Measurements from ENCODE around the gene PRKACA. TPM values are rescaled to one million over a fixed set of nuclear protein-coding genes. Genes with fewer than 3 reads are reported as not detected.
A peak's percentile ranks its signal among the peaks of the same experiment; 100 is the strongest.

Gene PRKACA
- polyA plus RNA-seq, 2 of the 4 experiments (the other 2 are of a cell fraction): 10.0 to 40.9 TPM

DNA sequence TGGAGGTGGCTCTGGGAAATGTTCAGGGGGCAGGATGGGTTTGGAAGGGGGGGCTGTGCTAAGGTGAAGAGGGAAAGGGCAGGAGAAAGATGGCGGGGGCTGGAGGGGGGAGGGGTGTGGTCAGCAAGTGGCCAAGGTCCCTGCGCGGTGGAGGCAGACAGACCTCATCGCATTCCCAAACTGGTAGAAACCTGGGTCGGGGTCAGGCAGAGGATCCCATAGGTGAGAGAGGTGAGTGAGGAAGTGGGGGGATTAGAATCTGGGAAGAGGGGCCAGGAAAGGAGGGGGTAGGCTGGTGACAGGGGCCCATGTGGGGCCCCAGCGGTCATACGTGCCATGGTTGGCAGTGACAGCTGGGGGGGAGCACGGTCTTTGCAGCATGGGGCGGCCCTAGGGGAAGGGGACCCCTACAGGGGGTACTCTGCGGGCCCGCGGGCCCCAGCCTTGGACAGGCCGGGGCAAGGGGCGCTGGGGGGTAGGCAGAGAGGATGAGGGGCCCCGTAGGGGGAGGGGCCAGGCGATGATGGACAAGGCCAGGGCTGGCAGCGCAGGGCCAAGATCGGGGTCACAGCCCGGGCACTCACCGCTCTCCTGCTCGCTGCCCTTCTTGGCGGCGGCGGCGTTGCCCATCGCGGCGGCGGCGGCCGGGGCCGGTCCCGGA lies 514 bp downstream of the PRKACA start:
- ChIA-PET CTCF (interaction anchor here (1.0 to 4.2 kb wide), 3 partner anchors 19 to 22 kb away, joined by 4 to 25 read pairs (median 18); partner anchors contain the start of gene ASF1B), POLR2A (interaction anchor here (1.3 kb wide), 1 partner anchor 20 kb away, joined by 8 read pairs; the partner anchor contains the start of gene ASF1B)
- H3K27ac ChIP-seq: peak overlapping the region; percentile 74 to 91
- FAIRE-seq (no peak), ATAC-seq (peak in 1 of 2 experiments; percentile 26; a peak in 3 of 6 replicates), DNase-seq (ENCODE audit: low read depth in 1 of 2, low spot score in 1 of 2) (no peak)
- H3K4me1 ChIP-seq: peaks cover 31% of the 10 kb centered on the region
- no peaks in the 10 kb centered on the region for H3K9me3 ChIP-seq
- H3K4me2 ChIP-seq: peak overlapping the region; percentile 96
- WGBS (ENCODE audit: missing lambda C conversion rate): 2% methylated on average over 6 of the region's 33 CpGs
- TF ChIP-seq EHMT2 (IDR thresholded peaks at IDR 0.05; ENCODE audit: low read depth): no peak
- TF ChIP-seq MAFK (IDR thresholded peaks at IDR 0.05; ENCODE audit: partially characterized antibody): no peak
- TF ChIP-seq, protein P1, sequence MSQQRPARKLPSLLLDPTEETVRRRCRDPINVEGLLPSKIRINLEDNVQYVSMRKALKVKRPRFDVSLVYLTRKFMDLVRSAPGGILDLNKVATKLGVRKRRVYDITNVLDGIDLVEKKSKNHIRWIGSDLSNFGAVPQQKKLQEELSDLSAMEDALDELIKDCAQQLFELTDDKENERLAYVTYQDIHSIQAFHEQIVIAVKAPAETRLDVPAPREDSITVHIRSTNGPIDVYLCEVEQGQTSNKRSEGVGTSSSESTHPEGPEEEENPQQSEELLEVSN (IDR thresholded peaks at IDR 0.05; ENCODE audit: borderline replicate concordance, low read depth): no peak
- TF ChIP-seq SREBF2 (IDR thresholded peaks at IDR 0.05): no peak
- no peak for TF ChIP-seq POLR2AphosphoS2 (conservative IDR thresholded peaks at IDR 0.05; ENCODE audit: low read length)
- TF ChIP-seq, protein P2, sequence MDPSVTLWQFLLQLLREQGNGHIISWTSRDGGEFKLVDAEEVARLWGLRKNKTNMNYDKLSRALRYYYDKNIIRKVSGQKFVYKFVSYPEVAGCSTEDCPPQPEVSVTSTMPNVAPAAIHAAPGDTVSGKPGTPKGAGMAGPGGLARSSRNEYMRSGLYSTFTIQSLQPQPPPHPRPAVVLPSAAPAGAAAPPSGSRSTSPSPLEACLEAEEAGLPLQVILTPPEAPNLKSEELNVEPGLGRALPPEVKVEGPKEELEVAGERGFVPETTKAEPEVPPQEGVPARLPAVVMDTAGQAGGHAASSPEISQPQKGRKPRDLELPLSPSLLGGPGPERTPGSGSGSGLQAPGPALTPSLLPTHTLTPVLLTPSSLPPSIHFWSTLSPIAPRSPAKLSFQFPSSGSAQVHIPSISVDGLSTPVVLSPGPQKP (IDR thresholded peaks at IDR 0.05; ENCODE audit: low read depth, low read length): no peak
- no peak for TF ChIP-seq ZC3H11A (IDR thresholded peaks at IDR 0.05)
- no peak for TF ChIP-seq HDAC2 (IDR thresholded peaks at IDR 0.05)
- no peak for TF ChIP-seq POLR2A (IDR thresholded peaks at IDR 0.05; ENCODE audit: low read length)
- no peak for TF ChIP-seq MAZ (IDR thresholded peaks at IDR 0.05; ENCODE audit: borderline replicate concordance, low read depth, low read length)
- no peak for TF ChIP-seq KDM1A (IDR thresholded peaks at IDR 0.05; ENCODE audit: low read depth)
- TF ChIP-seq JUNB (IDR thresholded peaks at IDR 0.05): no peak
- no peak for TF ChIP-seq EP300 (IDR thresholded peaks at IDR 0.05)
- TF ChIP-seq RCOR1 (IDR thresholded peaks at IDR 0.05; ENCODE audit: low read depth, low read length): no peak
- H3K4me3 ChIP-seq: peak overlapping the region; percentile 75

DNA sequence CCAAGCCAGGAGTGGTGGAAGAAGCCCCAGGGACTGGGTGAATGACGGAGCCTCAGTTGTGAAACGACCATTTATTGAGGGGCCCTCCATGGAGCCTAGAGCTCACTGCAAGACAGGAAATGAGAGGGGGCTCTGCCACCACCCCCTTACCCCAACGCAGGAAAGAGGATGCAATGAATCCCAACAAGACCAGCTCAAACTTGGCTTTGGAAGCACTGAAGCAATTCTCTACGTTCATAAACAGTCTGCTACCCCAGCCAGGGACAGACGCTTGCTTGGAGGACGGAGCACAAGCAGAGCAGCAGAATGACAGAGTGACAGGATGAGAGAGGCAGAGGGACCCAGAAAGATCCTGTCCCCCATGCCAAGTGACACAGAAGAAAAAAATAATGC lies 1.0 kb downstream of the PRKACA start:
- POLR2A ChIA-PET: no interaction called here
- DNase-seq (ENCODE audit: low read depth in 1 of 2, low spot score in 1 of 2) (no peak), ATAC-seq (no peak), FAIRE-seq (no peak)
- Histone ChIP-seq H3K4me1 (peaks cover 31% of the 10 kb centered on the region), H3K4me2 (peak overlapping the region; percentile 96), H3K9me3 (no peaks in the 10 kb centered on the region), H3K27ac (peak overlapping the region in 1 of 2 experiments; percentile 91; a peak in 3 of 6 replicates), H3K4me3 (peak overlapping the region; percentile 75)
- no peak for TF ChIP-seq KDM5A (IDR thresholded peaks at IDR 0.05)
- TF ChIP-seq TFCP2L1 (CRISPR knock-in tag; IDR thresholded peaks at IDR 0.05): no peak
- TF ChIP-seq MAFK (IDR thresholded peaks at IDR 0.05; ENCODE audit: partially characterized antibody): no peak
- TF ChIP-seq CHD4 (IDR thresholded peaks at IDR 0.05; ENCODE audit: borderline replicate concordance): no peak
- no peak for TF ChIP-seq MYC (IDR thresholded peaks at IDR 0.05; ENCODE audit: borderline replicate concordance, low read length)
- TF ChIP-seq ZNF302 (CRISPR knock-in tag; IDR thresholded peaks at IDR 0.05): no peak
- WGBS (ENCODE audit: missing lambda C conversion rate): 45% methylated on average over 6 of the region's 6 CpGs
- CTCF ChIA-PET: interaction anchor here (0.7 to 4.2 kb wide), 3 partner anchors 20 to 243 kb away, joined by 3 to 25 read pairs (median 18); partner anchors contain the start of gene ASF1B

DNA sequence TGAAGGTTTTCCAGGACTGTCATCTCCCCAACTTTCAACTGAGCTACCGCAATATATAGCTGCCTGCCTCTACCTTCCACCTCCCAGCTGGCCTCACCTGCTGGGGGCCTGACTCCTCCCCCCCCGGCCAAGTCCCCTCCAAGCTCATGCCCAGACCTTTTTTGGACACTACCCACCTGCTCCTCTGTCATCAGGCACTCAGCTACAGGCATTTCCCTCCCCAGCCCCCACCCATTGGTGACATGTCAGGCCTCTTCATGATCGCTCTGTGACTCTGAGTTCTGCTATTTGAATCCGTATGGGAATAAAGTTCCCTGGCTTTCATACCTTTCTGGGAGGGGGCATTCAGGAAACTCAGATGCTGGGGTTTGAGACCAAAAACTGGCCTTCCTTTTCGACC lies 1.8 kb downstream of the PRKACA start:
- Histone ChIP-seq H3K4me3 (no peak overlapping the region), H3K9me3 (no peaks in the 10 kb centered on the region), H3K4me1 (peaks cover 31% of the 10 kb centered on the region), H3K4me2 (peak overlapping the region; percentile 96; the same call in 1 of the 3 replicates), H3K27ac (no peak overlapping the region)
- CTCF ChIA-PET: interaction anchor here (0.7 to 4.2 kb wide), 7 partner anchors 14 to 243 kb away, joined by 3 to 25 read pairs (median 4); partner anchors contain the start of gene ASF1B
- ATAC-seq (no peak), DNase-seq (ENCODE audit: low read depth in 1 of 2, low spot score in 1 of 2) (no peak), FAIRE-seq (no peak)
- WGBS (ENCODE audit: missing lambda C conversion rate): 85% methylated on average over 4 of the region's 5 CpGs
- POLR2A ChIA-PET: no interaction called here
- no peak for TF ChIP-seq FOSL2 (IDR thresholded peaks at IDR 0.05)
- no peak for TF ChIP-seq FOSL2 (CRISPR knock-in tag; IDR thresholded peaks at IDR 0.05)
- TF ChIP-seq, protein P3, sequence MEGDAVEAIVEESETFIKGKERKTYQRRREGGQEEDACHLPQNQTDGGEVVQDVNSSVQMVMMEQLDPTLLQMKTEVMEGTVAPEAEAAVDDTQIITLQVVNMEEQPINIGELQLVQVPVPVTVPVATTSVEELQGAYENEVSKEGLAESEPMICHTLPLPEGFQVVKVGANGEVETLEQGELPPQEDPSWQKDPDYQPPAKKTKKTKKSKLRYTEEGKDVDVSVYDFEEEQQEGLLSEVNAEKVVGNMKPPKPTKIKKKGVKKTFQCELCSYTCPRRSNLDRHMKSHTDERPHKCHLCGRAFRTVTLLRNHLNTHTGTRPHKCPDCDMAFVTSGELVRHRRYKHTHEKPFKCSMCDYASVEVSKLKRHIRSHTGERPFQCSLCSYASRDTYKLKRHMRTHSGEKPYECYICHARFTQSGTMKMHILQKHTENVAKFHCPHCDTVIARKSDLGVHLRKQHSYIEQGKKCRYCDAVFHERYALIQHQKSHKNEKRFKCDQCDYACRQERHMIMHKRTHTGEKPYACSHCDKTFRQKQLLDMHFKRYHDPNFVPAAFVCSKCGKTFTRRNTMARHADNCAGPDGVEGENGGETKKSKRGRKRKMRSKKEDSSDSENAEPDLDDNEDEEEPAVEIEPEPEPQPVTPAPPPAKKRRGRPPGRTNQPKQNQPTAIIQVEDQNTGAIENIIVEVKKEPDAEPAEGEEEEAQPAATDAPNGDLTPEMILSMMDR (IDR thresholded peaks at IDR 0.05): no peak
- no peak for TF ChIP-seq CHD4 (IDR thresholded peaks at IDR 0.05; ENCODE audit: borderline replicate concordance)
- TF ChIP-seq TP53 (CRISPR knock-in tag; IDR thresholded peaks at IDR 0.05): no peak
- TF ChIP-seq HOXA7 (CRISPR knock-in tag; IDR thresholded peaks at IDR 0.05): no peak
- TF ChIP-seq KDM1A (IDR thresholded peaks at IDR 0.05; ENCODE audit: low read depth): no peak
- TF ChIP-seq, protein P4, sequence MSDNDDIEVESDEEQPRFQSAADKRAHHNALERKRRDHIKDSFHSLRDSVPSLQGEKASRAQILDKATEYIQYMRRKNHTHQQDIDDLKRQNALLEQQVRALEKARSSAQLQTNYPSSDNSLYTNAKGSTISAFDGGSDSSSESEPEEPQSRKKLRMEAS (IDR thresholded peaks at IDR 0.05): no peak
- no peak for TF ChIP-seq TFCP2L1 (CRISPR knock-in tag; IDR thresholded peaks at IDR 0.05)
- TF ChIP-seq HEYL (CRISPR knock-in tag; IDR thresholded peaks at IDR 0.05): no peak
- TF ChIP-seq, protein P5, sequence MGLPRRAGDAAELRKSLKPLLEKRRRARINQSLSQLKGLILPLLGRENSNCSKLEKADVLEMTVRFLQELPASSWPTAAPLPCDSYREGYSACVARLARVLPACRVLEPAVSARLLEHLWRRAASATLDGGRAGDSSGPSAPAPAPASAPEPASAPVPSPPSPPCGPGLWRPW (IDR thresholded peaks at IDR 0.05): no peak
- TF ChIP-seq BHLHE40 (IDR thresholded peaks at IDR 0.05; ENCODE audit: low read depth, low read length): no peak
- no peak for TF ChIP-seq NR3C1 (IDR thresholded peaks at IDR 0.05)
- TF ChIP-seq EP300 (IDR thresholded peaks at IDR 0.05): no peak
- TF ChIP-seq SREBF2 (IDR thresholded peaks at IDR 0.05): no peak

All from A549 (cell line).